HG02870 (cell line): ENCODE measurements around the gene HIVEP3.

Source experiments
- ATAC-seq: cut with Tn5 transposase; IDR thresholded peaks from one replicate; pipeline ENCODE4 v1.9.1; 2021; ENCODE audit warnings: mild to moderate bottlenecking, moderate library complexity; ENCODE audit not compliant: unreplicated experiment

Gene HIVEP3

DNA sequence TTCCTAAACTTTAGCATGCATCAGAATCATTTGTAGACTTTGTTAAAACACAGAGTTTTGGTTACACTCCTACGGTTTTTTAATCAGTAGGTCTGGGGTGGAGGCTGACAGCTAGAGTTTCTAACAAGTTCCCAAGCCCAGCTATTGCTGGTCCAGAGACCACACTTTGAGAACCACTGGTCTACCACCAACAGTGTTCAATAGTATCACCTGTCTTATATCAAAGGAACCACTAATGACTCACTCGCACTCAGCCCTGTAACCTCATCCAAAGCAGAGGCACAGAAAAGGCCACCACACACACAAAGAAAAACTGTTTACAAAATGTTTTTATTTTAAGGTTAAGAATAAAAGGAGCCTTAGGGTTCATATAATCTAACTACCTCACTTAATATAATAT lies 68.7 kb downstream of the HIVEP3 start:
- ATAC-seq = no peak

DNA sequence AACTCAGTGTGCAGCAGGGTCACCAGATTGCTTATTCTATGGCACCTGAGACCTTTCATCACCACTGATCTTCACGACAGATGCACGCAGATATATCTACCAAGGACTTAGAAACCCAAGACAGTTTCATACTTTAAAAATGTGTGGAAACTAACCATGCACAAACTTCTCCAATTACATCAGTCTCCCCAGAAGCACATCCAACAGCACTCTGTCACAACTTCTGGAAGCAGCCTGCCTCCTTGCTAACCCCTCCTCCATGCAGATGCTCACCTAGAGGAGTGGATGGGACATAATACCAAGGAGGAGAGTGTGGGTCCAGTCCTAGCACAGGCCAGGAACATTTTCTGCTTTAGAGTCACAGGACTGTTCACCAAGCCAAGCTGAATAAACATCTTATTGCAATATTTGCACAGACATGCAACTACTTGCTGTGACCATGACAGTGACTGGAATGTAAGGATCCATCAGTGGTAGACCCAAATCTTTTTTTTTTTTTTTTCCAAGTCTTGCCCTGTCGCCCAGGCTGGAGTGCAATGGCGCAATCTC lies 69.4 kb downstream of the HIVEP3 start:
- ATAC-seq = no peak

DNA sequence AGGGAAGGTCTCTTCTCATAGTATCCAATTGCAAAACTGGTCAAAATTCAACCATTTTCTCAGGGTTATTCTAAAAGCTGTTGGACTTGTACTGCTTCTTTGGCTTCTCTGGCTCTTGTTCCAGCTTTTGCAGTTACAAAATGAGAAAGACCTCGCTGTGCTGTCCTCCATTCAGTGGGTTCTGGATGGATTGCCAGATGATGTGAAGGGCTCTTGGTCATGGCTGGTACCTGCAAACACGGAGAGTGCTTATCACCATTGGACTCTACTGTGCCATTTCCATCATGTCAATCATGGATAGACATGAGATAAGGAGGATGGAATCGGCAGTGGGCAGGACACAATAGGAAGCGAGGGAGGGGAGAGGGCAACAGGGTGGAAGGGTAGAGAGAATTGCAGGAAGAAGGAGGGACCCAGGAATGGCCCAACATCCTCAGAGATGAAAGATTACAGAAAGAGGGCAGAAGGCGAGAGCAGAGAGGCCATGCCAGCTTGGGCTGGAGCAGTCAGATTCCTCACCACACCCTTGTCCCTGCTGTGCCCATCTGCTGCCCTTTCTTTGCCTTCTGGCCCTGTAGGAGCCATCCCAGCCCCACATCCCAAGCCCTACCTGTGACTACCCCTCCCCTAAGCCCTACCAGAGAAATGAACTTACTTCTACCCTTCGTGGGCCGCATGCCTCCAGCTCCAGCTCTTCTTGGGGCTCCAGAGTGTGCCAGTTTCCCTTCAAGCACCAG lies 70.3 kb downstream of the HIVEP3 start:
- ATAC-seq = no peak

DNA sequence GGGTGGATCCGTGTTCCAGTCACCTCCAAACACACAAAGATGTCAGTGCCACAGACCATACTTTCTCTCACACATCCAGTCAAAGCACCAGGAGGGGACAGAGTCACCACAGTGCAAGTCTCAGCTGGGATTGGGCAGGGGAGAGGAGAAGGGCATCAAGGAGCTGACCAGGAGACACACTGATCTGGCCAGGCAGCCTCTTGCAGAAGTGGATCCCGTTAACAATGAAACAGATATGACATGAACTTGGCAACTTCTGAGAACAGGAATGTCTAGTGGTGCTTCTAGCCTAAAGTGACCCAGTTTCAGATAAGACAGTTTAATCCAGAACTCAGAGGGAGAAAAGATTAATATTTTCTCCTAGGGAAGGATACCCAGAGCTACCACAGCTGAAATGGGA lies 71.0 kb downstream of the HIVEP3 start:
- no peak for ATAC-seq

DNA sequence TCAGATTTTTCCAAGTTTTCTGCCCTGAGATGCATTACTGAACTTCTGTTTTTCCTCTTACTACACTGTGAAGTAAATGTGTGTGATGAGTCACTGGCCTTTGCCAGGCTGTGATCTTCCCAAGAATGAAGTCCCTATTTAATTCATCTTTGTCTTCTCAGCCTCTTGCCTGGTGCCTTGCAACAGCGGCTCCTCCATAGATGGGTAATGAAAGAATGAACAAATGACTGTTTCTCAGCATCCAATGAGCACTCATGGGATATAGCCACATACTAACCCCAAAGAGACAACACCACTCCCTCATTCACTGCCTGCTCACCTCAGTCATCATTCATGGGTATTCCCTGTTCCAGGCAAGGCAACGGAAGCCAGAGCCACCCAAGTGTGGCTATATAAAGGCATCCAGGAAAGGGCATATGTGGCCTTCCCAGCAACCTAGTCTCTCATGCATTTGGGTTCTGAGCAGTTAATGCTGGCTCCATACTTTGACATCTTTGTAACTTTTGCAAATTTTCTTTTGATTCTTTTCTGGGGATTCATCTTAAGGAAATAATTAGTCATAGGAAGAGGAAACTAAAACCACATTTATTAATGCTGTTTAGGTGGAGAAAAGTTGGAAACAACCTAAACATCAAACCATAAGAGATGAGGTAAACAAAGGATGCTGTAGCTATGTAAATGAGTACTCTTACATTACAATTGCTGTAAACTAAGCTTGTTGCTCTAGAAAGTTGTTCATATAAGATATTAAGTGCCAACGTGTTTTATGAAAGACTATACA lies 71.9 kb downstream of the HIVEP3 start:
- no peak for ATAC-seq

DNA sequence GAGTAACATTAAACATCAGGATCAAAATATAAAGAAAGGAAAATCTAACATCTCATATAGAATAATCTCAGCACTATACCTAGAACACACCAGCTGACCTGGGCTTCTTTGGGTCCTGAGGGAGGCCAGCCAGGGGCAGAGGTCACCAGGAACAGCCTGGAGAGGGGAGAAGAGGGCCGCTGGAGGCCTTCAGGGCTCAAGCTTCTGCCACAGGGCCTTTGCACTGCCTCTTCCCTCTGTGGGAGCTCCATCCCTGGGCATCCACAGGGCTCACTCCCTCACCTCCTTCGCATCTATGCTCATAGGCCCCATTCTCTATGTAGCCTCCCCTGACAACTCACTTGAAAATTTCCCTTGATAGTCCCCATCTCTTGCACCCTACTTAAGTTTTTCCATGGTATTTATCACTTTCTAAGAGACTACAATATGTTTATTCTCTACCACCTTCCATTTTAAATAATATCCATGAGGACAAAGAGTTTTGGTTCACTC lies 73.9 kb downstream of the HIVEP3 start:
- ATAC-seq = no peak

DNA sequence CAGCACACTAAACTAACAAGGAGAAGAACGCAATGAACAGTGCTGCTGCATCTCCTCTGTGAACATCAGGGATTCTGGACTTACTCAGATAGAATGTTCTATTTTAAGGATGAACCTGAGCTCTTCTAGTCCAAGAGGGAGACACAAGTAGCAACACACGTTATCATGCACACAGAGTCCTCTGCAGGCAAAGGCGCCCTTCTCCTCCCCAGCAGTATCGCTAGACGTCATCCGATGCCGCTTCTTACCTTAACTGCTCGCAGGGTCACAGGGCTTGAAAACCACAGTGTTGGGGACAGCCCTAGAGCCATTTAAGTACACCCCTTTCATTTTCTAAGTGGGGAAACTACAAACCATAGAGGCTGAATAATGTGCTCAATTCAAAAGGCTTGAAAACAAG lies 74.5 kb downstream of the HIVEP3 start:
- no peak for ATAC-seq

DNA sequence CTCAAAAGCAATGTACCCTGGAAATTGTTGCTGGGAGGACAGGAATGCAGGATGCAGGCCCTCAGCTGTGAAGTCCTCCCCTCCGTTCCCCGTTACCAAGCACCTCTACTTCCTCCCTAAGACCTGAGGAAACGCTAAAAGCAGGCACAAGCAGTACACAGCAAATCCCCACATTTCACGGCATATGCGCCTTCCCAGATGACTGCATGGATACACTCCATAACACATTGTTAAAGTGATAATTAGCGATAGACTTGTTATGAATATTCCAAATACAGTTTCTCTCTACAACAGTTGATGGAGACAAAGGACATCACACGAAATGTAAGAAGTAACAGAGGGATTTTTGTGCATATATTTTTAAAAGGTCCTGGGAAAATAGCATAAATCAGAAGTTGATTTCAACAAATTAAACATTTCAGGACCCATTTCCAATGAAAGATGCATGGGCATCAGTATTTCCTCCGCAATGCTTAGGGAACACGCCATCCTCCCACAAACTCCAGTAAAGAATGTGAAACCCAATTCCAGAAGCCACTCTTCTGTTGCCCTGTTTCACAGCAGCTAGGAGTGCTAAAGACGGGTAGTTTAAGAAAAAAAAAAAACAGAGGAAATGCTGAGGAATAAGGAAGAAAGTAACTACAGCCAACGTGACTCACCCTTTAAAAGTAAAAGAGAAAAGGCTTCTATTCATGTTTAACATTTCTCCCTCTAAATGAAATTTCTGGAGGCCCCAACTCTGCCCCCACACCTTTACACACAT lies 75.5 kb downstream of the HIVEP3 start:
- ATAC-seq = no peak

DNA sequence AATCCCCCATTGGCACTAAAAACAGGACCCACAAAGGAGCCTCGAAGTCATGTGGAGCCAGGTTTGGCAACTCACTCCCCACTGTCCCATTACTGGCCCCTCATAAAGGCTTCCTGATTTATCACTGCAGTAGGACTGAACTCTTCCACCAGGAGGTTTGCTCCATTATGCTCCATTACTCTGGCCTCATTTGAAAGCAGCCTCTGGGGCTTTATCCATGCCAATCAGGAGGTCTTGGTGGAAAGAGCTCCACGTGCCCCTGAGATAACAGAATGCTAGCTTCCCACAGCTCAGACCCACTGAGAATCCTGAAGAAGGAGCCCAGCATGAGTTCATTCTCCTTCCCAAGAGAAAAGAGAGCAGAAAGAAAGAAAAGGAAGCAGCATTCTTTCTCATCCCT lies 76.4 kb downstream of the HIVEP3 start:
- no peak for ATAC-seq

DNA sequence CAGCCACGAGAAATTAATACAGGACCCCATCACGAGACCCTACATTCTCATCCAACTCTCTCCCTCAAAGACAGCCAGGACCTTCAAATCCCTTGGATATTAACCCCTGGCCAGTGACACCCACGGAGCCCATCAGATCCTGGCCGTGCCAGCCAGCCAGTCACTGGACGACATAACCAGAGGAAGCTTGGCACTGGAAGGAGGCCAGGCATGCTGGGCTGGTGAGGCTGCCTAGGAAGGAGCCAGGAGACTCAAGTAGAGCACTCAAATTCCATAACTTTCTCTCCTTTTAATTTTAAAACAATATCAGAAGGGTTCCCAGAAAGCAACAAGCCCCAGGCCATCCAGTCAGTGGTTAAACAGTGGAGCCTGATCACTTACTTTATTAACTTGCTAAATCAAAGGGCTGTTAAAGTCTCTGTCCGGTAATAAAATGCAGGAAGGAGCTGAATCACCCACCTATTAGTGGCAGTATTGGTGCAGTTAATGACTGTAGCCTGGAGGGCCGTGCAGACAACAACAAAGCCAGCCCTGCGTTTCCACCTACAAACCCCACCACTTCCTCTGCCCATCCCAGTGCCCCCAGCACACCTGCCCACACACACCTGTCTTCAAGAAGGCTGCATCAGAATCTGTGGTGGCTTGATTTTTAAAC lies 78.0 kb downstream of the HIVEP3 start:
- no peak for ATAC-seq

DNA sequence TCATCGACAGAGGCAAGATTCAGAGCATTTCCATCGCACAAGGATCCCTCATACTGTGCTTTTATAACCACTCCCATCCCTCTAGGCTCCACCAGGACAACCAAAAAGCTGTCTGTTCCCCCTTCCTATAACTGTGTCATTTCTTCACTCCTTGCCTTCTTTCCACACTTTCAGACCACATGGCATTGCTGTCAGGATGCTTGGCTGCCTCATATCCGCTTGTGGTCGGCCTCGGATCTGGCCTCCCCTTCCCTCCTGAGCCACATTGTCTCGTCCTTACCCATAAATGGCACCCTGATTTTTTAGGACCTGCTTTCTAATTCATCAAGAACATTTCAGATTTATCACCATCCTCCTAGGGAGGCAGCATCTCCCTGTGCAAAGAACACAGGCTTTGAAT lies 80.5 kb downstream of the HIVEP3 start:
- no peak for ATAC-seq

DNA sequence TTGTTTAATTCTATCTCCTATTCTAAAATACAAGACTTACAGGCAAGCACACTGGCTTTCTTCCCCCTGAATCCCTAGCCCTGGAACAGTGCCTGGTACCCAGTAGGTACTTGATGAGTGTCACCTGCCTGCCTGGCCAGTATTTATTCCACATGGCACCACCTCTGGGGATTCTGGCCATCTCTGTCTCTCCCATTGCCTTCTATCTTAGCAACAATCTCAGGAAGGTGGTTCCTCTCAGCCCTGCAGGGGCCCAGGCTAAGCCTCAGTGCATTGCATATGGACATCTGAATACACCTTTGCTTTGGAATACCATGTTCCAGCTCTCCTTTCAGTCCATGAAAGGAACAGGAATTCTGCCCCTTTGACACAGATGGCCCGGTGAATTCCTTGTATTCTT lies 81.0 kb downstream of the HIVEP3 start:
- no peak for ATAC-seq

DNA sequence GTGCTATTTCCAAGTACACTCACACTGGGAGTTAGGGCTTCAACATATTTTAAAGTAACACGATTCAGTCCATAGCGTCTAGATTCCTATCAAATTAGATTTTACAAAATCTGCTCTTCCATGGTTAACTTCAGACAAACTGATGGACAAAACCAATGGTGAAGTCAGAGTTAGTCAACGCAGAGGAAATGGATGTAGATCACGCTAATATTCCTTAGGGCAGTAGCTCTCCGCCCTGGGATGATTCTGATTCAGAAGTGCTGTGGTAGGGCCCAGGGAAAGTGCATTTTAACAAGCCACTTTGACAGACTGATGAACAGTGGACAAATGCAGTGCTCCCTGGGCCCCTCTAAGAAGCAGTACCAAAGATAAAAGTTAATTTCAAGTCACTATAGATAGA lies 83.2 kb downstream of the HIVEP3 start:
- ATAC-seq = no peak

DNA sequence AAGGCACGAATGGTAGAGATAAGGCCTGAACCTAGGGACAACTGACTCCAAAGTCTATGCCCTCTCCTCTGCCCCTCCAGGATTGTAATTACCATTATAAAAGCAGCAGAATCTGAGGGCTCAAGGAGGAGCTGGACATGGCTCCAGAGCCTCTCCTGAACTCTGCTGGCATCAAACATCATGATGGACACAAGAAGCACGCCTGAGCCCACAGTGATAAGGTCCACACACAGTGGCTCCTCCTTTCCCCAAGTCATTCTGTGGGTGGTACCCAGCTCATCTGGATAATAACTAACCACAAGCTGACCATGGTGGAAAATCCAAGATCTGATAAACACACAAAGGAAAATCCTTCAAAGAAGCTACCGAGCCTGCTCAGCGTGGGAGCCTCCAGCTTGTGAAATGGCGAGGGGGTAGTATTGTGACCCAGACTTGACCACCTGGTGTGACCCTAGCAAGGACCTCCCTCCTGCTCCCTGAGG lies 85.2 kb downstream of the HIVEP3 start:
- ATAC-seq = no peak

DNA sequence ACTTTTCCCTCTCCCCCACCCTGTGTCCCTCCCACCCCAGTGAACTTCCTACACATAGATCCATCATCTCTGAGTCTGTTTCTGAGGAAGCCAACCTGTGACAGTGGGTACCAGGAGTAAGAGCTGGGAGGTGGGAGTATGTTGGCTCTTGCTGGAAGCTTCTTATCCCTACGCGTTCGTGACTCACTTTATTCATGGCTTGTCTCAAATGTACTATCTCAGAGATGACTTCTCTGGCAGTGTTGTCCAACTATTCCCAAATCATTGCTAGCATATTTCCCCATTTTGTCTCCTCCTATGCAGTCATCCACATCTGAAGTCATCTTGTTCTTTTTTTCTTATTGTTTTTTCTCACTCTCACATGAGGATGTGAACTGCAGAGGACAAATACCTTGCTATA lies 88.0 kb downstream of the HIVEP3 start:
- no peak for ATAC-seq

DNA sequence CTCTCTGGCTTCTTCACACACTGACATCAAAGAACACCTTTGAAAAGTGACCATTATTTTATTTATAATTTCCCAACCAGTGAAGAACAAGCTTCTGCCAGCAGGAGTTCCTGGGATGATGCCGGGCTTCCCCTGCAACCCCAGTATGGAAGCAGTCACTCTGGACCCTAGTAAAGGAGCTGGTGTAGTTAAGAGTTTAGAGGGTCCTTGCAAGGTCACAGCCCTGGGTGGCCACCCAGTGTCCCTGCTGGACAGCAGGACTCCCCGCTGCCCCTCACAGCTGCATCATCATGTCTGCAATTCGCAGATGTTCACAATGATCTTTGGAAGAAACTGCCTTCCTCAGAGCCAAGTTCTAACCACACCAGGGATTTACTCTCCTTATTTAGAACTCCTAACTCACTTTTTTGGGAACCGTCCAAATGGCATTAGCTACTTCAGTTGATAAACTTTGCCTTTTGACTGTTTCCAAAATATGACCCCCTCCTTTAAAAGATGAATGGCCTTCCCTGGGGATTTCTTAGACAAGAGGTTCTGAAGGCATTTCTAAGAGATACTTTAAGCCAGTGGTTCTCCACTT lies 90.6 kb downstream of the HIVEP3 start:
- no peak for ATAC-seq

DNA sequence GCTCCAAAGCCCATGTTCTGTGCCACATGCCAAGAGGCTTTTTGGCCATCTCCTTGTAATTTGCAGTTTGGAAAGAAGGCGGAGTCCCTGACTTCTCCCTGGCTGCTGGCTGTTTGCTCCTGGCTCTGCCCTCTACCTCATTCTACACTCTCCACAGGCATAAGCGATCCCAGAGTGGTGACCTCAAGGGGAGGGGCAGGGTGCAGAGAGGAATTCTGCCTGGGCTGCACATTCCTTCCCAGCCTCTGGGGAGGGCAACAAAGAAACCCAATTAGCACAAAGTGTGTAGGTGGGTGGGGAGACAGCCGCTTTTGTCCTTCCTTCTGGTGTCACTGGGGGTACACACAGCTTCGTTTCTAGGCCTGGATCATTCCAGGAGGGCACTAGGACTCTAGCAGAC lies 95.3 kb downstream of the HIVEP3 start:
- no peak for ATAC-seq

DNA sequence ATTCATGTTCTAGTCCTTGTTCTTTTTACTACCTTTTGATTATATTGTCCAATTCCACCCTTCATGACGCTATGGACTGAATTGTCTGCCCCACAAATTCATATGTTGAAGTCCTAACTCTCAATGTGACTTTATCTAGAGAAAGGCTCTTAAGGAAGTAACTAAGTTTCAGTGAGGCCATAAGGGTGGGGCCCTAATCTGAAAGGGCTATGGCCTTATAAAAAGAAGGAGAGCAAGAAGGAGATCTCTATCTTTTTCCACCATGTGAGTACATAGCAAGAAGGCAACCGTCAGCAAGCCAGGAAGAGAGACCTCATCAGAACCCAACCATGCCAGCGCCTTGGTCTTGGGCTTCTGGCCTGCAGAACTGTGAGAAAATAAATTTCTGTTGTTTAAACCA lies 95.9 kb downstream of the HIVEP3 start:
- ATAC-seq = no peak

DNA sequence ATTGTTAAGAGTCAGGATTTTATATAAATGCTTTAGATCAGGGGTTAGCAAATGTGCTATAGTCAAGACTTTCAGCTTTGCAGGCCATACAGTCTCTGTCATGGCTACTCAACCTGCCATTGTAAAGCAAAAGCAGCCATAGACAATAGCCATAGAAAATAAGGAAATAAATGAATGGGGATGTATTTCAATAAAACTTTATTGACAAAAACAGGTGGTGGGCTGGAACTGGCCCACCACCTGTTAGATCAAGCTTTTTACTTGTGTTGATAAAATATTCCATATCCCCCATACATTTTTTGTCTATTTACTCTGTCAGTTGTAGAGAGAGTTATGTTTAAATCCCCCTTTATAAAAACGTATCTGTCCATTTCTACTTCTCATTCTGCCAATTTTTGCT lies 98.9 kb downstream of the HIVEP3 start:
- ATAC-seq = no peak

DNA sequence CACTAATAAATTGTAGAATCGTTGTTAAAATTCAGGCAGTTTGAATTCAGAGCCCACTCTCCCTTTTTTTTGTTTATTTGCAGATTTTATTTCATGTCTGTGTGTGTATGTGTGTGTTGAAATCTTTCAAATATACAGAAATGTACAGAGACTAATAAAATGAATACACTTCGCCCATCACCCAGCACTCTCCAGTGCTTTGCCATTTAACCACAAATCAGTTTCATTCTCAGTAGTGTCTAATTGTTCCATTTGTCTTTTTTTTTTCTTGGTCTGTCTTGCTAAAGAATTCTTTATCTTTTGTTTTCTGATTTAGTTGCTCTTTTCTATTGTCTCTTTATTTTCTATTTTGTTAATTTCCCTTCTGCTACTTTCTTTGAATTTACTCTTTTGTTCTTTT lies 99.7 kb downstream of the HIVEP3 start:
- no peak for ATAC-seq
